SH-SY5Y (cell line): ENCODE results near the gene CDR2.

Experiments
- GATA2 ChIP-seq: IDR thresholded peaks from 2 replicates; pipeline ENCODE4 v1.6.1; 2011; ENCODE audit warnings: mild to moderate bottlenecking, low read depth, low read length
- GATA3 ChIP-seq: IDR thresholded peaks from 2 replicates; pipeline ENCODE4 v1.6.1; 2011; ENCODE audit warnings: low read depth, mild to moderate bottlenecking, low read length, moderate library complexity

- TF ChIP-seq GATA3: no peak
- TF ChIP-seq GATA2: no peak
Observed at GRCh38 chr16:22317001-22317530, 57.4 kb downstream of the CDR2 start.
